Measurements from ENCODE around the gene KDM1B.
A peak's percentile ranks its signal among the peaks of the same experiment; 100 is the strongest.
"Not testable (repeated sequence)": the region's sequence is repeated elsewhere in the genome, so short reads cannot be mapped to it uniquely, and the experiment has no call there.

Gene KDM1B

DNA sequence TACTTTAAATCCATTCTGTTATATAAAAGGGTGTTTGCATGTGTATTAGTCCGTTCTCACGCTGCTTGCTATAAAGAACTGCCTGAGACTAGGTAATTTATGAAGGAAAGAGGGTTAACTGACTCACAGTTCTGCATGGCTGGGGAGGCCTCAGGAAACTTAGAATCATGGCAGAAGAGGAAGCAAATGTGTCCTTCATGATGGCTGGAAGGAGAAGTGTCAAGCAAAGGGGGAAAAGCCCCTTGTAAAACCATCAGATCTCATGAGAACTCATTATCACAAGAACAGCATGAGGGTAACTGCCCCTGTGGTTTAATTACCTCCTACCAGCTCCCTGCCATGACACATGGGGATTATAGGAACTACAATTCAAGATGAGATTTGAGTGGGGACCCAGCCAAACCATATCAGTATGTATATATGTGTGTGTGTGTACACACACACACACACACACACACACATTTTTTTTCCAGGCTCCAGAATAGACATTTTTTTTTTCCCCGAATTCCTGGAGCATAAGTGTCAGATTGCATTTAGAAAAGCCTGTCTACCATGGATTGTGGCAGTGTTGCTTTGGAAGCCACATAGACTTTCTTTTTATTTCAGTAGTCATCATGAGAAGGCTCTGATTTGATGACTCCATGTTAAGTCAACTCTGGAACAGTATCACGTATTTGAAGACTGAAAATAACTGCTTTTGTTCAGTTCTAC lies 31.5 kb downstream of the KDM1B start:
- DNase-seq (ENCODE audit: low spot score): no peak

DNA sequence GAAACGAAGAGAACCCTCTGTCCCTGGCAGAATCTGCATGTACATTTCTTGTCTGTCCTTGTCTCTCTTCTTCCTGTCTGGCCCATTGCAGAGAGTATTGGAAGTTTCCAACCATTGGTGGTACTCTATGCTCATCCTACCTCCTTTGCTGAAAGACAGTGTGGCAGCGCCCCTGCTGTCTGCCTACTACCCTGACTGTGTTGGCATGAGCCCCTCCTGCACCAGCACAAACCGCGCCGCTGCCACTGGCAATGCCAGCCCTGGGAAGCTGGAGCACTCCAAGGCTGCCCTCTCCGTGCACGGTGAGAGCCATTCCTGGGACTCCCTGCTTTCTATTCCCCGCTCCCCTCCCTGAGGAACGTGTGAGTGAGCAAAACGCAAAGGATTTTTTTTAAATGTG lies 32.5 kb downstream of the KDM1B start:
- no peak for DNase-seq (ENCODE audit: low spot score)

GRCh38 chr6:18189196-18189595 lies 34.0 kb downstream of the KDM1B start:
- DNase-seq (ENCODE audit: low spot score): no peak

DNA sequence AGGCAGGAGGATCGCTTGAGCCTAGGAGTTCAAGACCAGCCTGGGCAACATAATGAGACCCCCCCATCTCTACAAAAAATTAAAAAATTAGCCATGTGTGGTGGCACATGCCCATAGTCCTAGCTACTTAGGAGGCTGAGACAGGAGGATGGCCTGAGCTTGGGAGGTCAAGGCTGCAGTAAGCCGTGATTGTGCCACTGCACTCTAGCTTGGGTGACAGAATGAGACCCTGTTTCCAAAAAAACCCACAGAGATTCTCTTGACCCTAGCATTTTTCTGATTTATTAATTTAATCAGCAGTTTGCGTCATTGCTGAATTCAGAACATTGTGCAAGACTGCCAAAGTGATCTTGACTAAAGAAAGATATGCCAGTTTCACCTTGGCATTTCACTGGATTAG lies 36.8 kb downstream of the KDM1B start:
- DNase-seq (ENCODE audit: low spot score): no peak

GRCh38 chr6:18203786-18204185 lies 48.6 kb downstream of the KDM1B start:
- no peak for DNase-seq (ENCODE audit: low spot score)

DNA sequence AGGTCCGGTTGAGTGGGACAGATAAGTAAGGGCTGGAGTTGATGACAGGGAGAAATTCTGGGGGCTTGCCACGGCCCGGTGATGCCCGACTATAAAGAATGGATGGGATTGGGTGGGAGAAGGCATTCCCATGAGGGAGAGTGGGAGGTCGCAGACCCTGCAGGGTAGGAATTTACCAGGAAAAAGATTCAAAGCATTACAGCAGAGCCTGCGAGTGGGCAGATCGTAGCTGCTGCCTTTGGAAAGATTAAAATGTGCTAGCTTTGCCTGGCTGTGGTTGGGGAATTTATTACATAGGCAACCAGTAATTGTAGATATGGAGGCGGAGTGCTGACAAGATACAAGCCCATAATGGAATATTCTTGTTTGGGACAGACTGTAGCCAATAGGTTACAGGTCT lies 49.5 kb downstream of the KDM1B start:
- no peak for DNase-seq (ENCODE audit: low spot score)

- DNase-seq (ENCODE audit: low spot score): no peak
Observed at GRCh38 chr6:18206591-18206990, 51.4 kb downstream of the KDM1B start.

DNA sequence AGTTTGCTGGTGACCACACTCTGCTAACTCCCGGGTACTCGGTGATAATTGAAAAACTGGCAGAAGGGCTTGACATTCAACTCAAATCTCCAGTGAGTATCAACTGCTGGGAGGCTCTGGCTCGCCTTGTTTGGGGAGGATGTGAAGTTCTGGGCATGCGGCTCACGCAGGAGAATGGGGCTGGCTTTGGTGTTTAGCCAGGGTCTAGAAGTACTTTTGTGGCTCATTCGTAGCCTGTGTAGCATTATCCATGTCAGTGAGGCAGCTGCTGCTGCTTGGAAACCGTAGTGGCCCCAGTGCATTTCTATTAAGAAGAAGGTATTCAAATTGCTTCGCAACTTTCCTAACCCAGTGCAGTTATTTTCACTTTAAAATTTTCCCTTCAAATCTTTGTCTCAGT lies 52.2 kb downstream of the KDM1B start:
- peak; percentile 12 for DNase-seq (ENCODE audit: low spot score)

DNA sequence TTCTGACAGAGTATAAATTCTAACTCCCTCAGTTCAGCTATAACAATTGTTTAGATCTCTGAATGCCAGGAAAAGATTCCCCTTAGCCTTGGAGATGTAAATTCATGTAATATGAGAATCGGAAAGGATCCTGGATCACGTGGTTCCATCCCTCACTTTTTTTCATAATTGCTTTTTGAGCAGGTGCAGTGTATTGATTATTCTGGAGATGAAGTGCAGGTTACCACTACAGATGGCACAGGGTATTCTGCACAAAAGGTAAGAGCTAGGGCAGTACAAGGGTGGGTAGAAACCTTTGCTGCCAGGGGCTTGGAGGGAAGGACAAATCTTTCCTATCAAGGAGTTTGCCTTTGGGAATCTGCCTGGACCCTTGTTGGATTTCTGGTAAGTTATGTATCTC lies 52.7 kb downstream of the KDM1B start:
- DNase-seq (ENCODE audit: low spot score): no peak

- not testable (repeated sequence) for DNase-seq (ENCODE audit: low spot score)
Observed at GRCh38 chr6:18208778-18209177, 53.6 kb downstream of the KDM1B start.

DNA sequence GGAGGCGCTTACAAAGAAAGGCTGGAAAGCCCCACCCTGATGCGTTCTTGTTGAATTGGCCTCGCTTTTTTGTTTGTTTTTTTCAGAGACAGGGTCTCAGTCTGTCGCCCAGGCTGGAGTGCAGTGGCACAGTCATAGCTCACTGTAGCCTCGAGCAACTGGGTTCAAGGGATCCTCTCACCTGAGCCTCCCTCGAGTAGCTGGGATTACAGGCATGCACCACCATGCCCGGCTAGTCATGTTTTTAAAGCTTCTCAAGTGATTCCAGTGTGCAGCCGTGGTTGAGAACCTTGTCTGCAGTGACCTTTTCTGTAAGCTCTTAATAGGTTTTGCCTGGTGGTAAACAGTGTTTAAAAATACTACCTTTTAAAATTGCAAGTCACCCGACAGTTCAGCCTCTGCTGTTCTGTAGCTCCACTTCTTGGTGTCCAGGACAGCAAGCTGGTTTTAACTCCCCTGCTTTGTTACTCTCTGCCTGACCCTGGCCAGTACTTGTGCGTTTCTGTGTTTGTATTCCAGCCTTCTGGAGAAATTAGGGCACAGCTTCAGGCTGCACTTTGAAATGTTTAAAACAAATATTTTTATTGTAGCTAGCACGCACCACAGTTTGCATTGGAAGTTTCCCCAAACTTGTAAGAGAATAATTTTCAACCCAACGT lies 54.4 kb downstream of the KDM1B start:
- no peak for DNase-seq (ENCODE audit: low spot score)

DNA sequence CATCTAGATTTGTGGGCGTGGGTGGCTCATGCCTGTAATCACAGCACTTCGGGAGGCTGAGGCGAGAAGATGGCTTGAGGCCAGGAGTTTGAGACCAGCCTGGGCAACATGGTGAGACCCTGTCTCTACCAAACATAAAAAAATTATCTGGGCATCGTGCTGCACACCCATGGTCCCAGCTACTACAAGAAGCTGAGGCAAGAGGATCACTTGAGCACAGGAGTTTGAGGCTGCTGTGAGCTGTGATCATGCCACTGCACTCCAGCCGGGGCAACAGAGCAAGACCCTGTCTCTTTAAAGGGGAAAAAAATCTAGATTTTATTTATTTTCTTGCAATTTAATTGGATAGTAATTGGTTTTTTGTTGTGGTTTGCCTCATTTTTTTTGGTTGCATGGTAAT lies 55.5 kb downstream of the KDM1B start:
- no peak for DNase-seq (ENCODE audit: low spot score)

- DNase-seq (ENCODE audit: low spot score): no peak
Observed at GRCh38 chr6:18211338-18211737, 56.1 kb downstream of the KDM1B start.

DNA sequence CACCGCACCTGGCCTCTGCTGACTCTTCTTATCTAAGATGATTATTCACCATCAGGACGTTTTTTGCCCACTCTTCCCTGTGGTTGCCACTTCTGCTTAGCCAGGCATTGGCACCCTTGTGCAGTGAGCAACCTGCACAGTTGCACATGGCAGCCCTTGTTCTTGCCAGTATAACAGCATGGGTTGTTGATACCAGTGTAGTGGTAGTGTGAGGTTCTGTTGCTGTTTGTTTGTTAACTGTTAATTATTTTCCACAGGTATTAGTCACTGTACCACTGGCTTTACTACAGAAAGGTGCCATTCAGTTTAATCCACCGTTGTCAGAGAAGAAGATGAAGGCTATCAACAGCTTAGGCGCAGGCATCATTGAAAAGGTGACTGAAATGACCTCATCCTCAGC lies 57.0 kb downstream of the KDM1B start:
- DNase-seq (ENCODE audit: low spot score): no peak

DNA sequence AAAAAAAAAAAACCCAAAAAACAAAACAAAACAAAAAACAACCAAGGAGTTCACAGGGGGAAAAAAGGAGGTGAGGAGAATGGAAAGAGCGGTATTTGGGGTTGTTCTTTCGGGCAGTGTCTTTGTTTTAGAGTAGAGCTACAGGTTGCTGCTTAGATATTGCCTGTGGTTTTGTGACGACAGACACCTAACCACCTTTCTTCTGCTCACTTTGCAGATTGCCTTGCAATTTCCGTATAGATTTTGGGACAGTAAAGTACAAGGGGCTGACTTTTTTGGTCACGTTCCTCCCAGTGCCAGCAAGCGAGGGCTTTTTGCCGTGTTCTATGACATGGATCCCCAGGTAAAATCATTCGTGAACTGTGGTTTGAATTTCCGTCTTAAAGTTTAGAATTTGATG lies 58.2 kb downstream of the KDM1B start:
- DNase-seq (ENCODE audit: low spot score): no peak

- no peak for DNase-seq (ENCODE audit: low spot score)
Observed at GRCh38 chr6:18214003-18214402, 58.8 kb downstream of the KDM1B start.

DNA sequence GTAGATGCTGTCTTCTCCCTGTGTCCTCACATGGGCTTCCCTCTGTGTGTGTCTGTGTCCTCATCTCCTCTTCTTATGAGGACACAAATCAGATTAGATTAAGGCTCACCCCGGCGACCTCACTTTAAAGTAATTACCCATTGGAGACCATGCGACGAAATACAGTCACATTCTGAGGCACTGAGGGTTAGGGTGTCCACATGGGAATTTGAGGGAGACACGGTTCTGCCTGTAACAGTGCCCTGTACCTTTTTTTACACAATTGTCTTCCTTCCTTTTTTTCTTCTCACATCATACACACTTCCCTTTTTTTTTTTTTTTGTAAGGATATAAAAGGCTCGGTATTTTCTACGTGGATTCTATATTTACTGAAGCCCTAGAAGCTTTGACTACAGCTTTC lies 60.2 kb downstream of the KDM1B start:
- no peak for DNase-seq (ENCODE audit: low spot score)

DNA sequence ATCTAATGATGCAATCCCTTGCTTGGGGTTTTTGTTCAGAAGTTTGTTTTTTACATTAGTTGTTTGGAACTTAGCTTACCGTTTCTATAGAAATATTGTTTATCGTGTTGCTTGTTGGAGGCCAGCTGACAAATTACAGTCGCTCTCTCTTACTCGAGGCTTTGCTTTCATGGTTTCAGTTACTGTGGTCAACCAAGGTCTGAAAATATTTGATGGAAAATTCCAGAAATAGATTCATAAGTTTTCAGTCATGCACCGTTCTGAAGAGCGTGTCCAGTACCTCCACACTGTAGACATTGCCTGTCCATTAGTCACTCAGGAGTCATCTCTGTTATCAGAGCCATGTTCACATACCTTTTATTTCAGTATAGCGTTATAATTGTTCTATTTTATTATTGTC lies 61.2 kb downstream of the KDM1B start:
- DNase-seq (ENCODE audit: low spot score): no peak

- no peak for DNase-seq (ENCODE audit: low spot score)
Observed at GRCh38 chr6:18218233-18218632, 63.0 kb downstream of the KDM1B start.

DNA sequence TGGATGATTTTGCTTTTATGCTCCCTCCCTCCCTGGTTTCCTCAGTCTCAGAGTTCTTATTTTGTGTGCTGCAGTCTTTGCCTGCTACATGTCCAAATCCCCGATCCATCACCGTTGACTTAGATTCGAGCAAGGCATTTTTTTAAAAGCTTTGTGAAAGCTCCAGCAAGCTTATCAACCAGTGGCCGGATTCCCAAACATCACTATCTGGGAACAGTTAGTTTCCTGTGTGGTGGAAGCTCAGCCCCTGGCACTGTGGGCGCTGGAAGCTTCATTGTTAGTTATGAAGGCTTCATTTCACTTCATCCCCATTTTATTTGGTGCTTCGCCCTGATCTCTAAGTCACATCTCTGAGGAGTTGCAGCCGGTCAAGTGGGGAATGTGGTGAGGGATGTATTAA lies 64.4 kb downstream of the KDM1B start:
- DNase-seq (ENCODE audit: low spot score): no peak

DNA sequence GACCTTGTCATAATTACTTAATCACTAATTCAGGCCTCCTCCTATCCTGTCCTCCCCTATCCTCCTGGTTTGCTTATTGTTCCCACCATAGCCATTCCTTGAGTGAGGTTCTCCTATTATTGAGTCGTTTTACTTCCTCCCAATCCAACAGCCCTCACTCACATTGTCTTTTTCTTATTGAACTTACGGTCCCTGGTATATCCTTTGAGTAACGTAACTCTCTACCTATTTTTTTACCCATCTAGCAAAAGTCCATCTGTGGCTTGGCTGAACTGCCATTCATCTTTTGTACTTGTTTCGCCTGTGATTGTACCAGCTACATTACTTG lies 66.0 kb downstream of the KDM1B start:
- DNase-seq (ENCODE audit: low spot score): no peak

- not testable (repeated sequence) for DNase-seq (ENCODE audit: low spot score)
Observed at GRCh38 chr6:18226451-18227105, 71.4 kb downstream of the KDM1B start.

DNA sequence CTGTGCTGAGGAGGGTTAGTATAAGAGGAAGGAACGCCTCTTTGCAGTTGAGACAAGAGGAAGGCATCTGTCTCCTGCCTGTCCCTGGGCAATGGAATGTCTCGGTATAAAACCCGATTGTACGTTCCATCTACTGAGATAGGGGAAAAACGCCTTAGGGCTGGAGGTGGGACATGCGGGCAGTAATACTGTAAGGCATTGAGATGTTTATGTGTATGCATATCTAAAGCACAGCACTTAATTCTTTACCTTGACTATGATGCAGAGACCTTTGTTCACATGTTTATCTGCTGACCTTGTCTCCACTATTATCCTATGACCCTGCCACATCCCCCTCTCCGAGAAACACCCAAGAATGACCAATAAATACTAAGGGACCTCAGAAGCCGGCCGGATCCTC lies 71.9 kb downstream of the KDM1B start:
- DNase-seq (ENCODE audit: low spot score): not testable (repeated sequence)

- not testable (repeated sequence) for DNase-seq (ENCODE audit: low spot score)
Observed at GRCh38 chr6:18228590-18228989, 73.4 kb downstream of the KDM1B start.
